Loucy (cell line): Measurements from ENCODE around the gene HOXA7.

Source experiments
- EZH2phosphoT487 ChIP-seq: fragments of 200-600 bp; IDR thresholded peaks from 2 replicates; pipeline ENCODE4 v1.6.1; 2018; ENCODE audit warnings: antibody characterized with exemption, mild to moderate bottlenecking, moderate library complexity, borderline replicate concordance
- TF ChIP-seq, protein P1 (sequence below): fragments of 200-600 bp; sonication (generic); conservative IDR thresholded peaks from 2 replicates; pipeline ENCODE4 v1.5.1; 2014; ENCODE audit warnings: mild to moderate bottlenecking, antibody characterized with exemption, low read length

GRCh38 chr7:27155816-27156507 lies 513 bp downstream of the HOXA7 start:
- TF ChIP-seq, protein P1, sequence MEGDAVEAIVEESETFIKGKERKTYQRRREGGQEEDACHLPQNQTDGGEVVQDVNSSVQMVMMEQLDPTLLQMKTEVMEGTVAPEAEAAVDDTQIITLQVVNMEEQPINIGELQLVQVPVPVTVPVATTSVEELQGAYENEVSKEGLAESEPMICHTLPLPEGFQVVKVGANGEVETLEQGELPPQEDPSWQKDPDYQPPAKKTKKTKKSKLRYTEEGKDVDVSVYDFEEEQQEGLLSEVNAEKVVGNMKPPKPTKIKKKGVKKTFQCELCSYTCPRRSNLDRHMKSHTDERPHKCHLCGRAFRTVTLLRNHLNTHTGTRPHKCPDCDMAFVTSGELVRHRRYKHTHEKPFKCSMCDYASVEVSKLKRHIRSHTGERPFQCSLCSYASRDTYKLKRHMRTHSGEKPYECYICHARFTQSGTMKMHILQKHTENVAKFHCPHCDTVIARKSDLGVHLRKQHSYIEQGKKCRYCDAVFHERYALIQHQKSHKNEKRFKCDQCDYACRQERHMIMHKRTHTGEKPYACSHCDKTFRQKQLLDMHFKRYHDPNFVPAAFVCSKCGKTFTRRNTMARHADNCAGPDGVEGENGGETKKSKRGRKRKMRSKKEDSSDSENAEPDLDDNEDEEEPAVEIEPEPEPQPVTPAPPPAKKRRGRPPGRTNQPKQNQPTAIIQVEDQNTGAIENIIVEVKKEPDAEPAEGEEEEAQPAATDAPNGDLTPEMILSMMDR, result no peak
- TF ChIP-seq EZH2phosphoT487, result no peak
